HepG2 (cell line): ENCODE measurements around the gene DNAJC7. TPM values are rescaled to one million over a fixed set of nuclear protein-coding genes. Genes with fewer than 3 reads are reported as not detected.
A peak's percentile ranks its signal among the peaks of the same experiment; 100 is the strongest.

Source experiments
- CC2D1A ChIP-seq: sonication (generic); formaldehyde crosslinking; IDR thresholded peaks from 2 replicates; pipeline ENCODE4 v1.8.1; 2023; ENCODE audit warnings: mild to moderate bottlenecking, missing genetic modification reagents
- CREM ChIP-seq, 2 experiments: sonication (generic) in 1 of 2; formaldehyde crosslinking in 1 of 2; IDR thresholded peaks; 2 replicates each; pipeline versions ENCODE4 v1.4.0 to v1.6.1; 2016 to 2020; ENCODE audit warnings: antibody characterized with exemption in 1 of 2, mild to moderate bottlenecking in 1 of 2, missing genetic modification reagents in 1 of 2
- KAT7 ChIP-seq: IDR thresholded peaks from 2 replicates; pipeline ENCODE4 v1.6.1; 2018; ENCODE audit warnings: borderline replicate concordance, missing compliant biosample characterization
- MLLT10 ChIP-seq: sonication (generic); formaldehyde crosslinking; IDR thresholded peaks from 2 replicates; pipeline ENCODE4 v1.4.0; 2020; ENCODE audit warnings: missing genetic modification reagents
- MTF2 ChIP-seq: sonication (generic); formaldehyde crosslinking; IDR thresholded peaks from 2 replicates; pipeline ENCODE4 v1.5.0; 2020; ENCODE audit warnings: missing genetic modification reagents, borderline replicate concordance
- YEATS4 ChIP-seq: sonication (generic); formaldehyde crosslinking; IDR thresholded peaks from 2 replicates; pipeline ENCODE4 v1.4.0; 2020; ENCODE audit warnings: missing genetic modification reagents, borderline replicate concordance
- ZBTB20 ChIP-seq: sonication (generic); formaldehyde crosslinking; IDR thresholded peaks from 2 replicates; pipeline ENCODE4 v1.8.1; 2023; ENCODE audit warnings: missing genetic modification reagents, low read depth, mild to moderate bottlenecking, borderline replicate concordance
- ZBTB21 ChIP-seq: sonication (generic); formaldehyde crosslinking; IDR thresholded peaks from 2 replicates; pipeline ENCODE4 v1.4.0; 2020; ENCODE audit warnings: missing genetic modification reagents
- ZFYVE20 ChIP-seq: sonication (generic); formaldehyde crosslinking; IDR thresholded peaks from 2 replicates; pipeline ENCODE4 v1.8.0; 2023; ENCODE audit warnings: low read depth, mild to moderate bottlenecking, moderate library complexity, missing genetic modification reagents, borderline replicate concordance
- ZNF354B ChIP-seq: sonication (generic); formaldehyde crosslinking; IDR thresholded peaks from 2 replicates; pipeline ENCODE4 v1.8.0; 2022; ENCODE audit warnings: mild to moderate bottlenecking, missing genetic modification reagents
- ZNF501 ChIP-seq: sonication (generic); formaldehyde crosslinking; IDR thresholded peaks from 2 replicates; pipeline ENCODE4 v1.5.1; 2020; ENCODE audit warnings: mild to moderate bottlenecking, moderate library complexity, missing genetic modification reagents
- polyA plus RNA-seq, 8 experiments: library from polyadenylated mRNA; depleted of rRNA in 3 of 8; stranded (reverse) in 7 of 8; unstranded in 1 of 8; fragments of >200 nt; fragmentation: Illumina TruSeq in 4 of 8; extraction: Trizol in 4 of 8; gene quantifications; 2 replicates each; pipeline versions ENCODE4 v1.2.1 to v1.2.3, GENCODE V29; 2011 to 2016; ENCODE audit warnings: low read depth in 4 of 8, missing spikeins in 1 of 8, mixed read lengths in 1 of 8; ENCODE audit not compliant: insufficient read depth in 1 of 8
- total RNA-seq, 5 experiments: library from RNA; depleted of rRNA; stranded (reverse); fragments of >200 nt; fragmentation: Illumina TruSeq; extraction: Trizol; gene quantifications; 2 replicates each; pipeline ENCODE4 v1.2.3, GENCODE V29; 2016; ENCODE audit warnings: low read depth in 1 of 5
- TF ChIP-seq, protein P1 (sequence below): sonication (generic); formaldehyde crosslinking; IDR thresholded peaks from 2 replicates; pipeline ENCODE4 v1.9.0; 2021; ENCODE audit warnings: mild to moderate bottlenecking, missing genetic modification reagents
- TF ChIP-seq, protein P2 (sequence below): sonication (generic); formaldehyde crosslinking; IDR thresholded peaks from 2 replicates; pipeline ENCODE4 v1.5.0; 2020; ENCODE audit warnings: missing genetic modification reagents, mild to moderate bottlenecking, borderline replicate concordance
- TF ChIP-seq, protein P3 (sequence below): sonication (generic); formaldehyde crosslinking; IDR thresholded peaks from 2 replicates; pipeline ENCODE4 v1.5.0; 2020; ENCODE audit warnings: missing genetic modification reagents
- TF ChIP-seq, protein P4 (sequence below), 2 experiments: sonication (generic) in 1 of 2; formaldehyde crosslinking in 1 of 2; IDR thresholded peaks; 2 replicates each; pipeline versions ENCODE4 v1.4.0 to v1.6.1; 2016 to 2020; ENCODE audit warnings: borderline replicate concordance in 1 of 2, low read depth in 1 of 2, mild to moderate bottlenecking in 1 of 2, missing genetic modification reagents in 1 of 2

Gene DNAJC7
- total and polyA plus RNA-seq, 2 of the 13 experiments (the other 11 are each of a cell fraction or from before 2014, with no cell fraction given) = 47.7 to 132 TPM

DNA sequence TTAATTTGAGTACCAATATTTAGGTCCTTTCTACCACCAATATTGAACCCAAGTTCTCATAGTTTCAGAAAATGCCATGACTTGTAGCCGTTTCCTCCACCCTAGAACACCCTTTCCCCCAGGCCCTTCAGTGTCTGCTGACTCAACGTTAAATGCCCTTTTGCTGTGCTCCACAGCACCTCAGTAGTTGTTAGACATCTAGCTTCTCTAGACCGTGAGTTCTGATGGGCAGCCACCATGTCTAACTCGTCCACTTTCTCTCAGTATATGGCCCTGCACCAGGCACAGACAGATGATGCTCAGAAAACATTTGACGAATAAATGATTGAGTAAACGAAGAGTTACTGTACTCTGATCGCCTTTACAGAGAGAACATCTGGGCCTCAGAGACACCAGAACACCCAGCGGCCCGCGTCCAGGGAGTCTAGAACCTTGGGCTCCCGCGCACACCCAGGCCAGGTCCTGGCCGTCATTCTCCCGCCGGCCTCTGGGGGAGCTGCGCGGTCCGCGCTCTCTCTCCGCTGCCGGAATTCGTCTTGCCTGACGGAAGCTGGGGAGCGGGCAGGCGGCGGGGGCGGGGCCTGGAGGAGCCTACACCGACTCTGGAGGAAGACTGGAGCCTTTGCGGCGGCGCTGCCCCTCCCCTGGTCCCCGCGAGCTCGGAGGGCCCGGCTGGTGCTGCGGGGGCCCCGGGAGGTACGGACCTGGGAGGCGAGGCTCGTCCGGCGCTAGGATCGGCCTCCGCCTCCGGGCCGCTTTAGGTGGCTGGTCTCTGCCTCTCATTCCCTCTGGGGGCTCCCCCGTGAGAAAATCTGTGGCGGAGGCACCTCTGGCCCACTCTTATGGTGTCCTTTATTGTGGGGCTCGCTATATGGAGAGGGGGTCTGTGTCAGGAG lies 2.5 kb upstream of the DNAJC7 start, which contains the start of gene NKIRAS2 (continued):
- 0 out of 2 replicates have a peak, but pooled peaks have one; percentile 20 for TF ChIP-seq CC2D1A
- no peak for TF ChIP-seq MLLT10 (CRISPR knock-in tag)
- TF ChIP-seq ZFYVE20 (CRISPR knock-in tag) = no peak
- TF ChIP-seq, protein P1, sequence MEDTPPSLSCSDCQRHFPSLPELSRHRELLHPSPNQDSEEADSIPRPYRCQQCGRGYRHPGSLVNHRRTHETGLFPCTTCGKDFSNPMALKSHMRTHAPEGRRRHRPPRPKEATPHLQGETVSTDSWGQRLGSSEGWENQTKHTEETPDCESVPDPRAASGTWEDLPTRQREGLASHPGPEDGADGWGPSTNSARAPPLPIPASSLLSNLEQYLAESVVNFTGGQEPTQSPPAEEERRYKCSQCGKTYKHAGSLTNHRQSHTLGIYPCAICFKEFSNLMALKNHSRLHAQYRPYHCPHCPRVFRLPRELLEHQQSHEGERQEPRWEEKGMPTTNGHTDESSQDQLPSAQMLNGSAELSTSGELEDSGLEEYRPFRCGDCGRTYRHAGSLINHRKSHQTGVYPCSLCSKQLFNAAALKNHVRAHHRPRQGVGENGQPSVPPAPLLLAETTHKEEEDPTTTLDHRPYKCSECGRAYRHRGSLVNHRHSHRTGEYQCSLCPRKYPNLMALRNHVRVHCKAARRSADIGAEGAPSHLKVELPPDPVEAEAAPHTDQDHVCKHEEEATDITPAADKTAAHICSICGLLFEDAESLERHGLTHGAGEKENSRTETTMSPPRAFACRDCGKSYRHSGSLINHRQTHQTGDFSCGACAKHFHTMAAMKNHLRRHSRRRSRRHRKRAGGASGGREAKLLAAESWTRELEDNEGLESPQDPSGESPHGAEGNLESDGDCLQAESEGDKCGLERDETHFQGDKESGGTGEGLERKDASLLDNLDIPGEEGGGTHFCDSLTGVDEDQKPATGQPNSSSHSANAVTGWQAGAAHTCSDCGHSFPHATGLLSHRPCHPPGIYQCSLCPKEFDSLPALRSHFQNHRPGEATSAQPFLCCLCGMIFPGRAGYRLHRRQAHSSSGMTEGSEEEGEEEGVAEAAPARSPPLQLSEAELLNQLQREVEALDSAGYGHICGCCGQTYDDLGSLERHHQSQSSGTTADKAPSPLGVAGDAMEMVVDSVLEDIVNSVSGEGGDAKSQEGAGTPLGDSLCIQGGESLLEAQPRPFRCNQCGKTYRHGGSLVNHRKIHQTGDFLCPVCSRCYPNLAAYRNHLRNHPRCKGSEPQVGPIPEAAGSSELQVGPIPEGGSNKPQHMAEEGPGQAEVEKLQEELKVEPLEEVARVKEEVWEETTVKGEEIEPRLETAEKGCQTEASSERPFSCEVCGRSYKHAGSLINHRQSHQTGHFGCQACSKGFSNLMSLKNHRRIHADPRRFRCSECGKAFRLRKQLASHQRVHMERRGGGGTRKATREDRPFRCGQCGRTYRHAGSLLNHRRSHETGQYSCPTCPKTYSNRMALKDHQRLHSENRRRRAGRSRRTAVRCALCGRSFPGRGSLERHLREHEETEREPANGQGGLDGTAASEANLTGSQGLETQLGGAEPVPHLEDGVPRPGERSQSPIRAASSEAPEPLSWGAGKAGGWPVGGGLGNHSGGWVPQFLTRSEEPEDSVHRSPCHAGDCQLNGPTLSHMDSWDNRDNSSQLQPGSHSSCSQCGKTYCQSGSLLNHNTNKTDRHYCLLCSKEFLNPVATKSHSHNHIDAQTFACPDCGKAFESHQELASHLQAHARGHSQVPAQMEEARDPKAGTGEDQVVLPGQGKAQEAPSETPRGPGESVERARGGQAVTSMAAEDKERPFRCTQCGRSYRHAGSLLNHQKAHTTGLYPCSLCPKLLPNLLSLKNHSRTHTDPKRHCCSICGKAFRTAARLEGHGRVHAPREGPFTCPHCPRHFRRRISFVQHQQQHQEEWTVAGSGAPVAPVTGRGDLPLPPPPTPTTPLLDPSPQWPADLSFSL (CRISPR knock-in tag) = no peak
- TF ChIP-seq YEATS4 (CRISPR knock-in tag) = peak; percentile 90
- TF ChIP-seq, protein P2, sequence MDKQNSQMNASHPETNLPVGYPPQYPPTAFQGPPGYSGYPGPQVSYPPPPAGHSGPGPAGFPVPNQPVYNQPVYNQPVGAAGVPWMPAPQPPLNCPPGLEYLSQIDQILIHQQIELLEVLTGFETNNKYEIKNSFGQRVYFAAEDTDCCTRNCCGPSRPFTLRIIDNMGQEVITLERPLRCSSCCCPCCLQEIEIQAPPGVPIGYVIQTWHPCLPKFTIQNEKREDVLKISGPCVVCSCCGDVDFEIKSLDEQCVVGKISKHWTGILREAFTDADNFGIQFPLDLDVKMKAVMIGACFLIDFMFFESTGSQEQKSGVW (CRISPR knock-in tag) = no peak
- TF ChIP-seq, protein P3, sequence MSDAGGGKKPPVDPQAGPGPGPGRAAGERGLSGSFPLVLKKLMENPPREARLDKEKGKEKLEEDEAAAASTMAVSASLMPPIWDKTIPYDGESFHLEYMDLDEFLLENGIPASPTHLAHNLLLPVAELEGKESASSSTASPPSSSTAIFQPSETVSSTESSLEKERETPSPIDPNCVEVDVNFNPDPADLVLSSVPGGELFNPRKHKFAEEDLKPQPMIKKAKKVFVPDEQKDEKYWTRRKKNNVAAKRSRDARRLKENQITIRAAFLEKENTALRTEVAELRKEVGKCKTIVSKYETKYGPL (CRISPR knock-in tag) = no peak
- peak; percentile 90 for TF ChIP-seq ZBTB20 (CRISPR knock-in tag)
- no peak for TF ChIP-seq MTF2 (CRISPR knock-in tag)
- TF ChIP-seq ZNF354B = no peak
- no peak; the same call in 1 of the 2 replicates for TF ChIP-seq ZBTB21 (CRISPR knock-in tag)
- TF ChIP-seq, protein P4, sequence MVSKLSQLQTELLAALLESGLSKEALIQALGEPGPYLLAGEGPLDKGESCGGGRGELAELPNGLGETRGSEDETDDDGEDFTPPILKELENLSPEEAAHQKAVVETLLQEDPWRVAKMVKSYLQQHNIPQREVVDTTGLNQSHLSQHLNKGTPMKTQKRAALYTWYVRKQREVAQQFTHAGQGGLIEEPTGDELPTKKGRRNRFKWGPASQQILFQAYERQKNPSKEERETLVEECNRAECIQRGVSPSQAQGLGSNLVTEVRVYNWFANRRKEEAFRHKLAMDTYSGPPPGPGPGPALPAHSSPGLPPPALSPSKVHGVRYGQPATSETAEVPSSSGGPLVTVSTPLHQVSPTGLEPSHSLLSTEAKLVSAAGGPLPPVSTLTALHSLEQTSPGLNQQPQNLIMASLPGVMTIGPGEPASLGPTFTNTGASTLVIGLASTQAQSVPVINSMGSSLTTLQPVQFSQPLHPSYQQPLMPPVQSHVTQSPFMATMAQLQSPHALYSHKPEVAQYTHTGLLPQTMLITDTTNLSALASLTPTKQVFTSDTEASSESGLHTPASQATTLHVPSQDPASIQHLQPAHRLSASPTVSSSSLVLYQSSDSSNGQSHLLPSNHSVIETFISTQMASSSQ (IDR thresholded peaks at IDR 0.05; ENCODE audit: low read depth) = no peak
- TF ChIP-seq, protein P4 (CRISPR knock-in tag; IDR thresholded peaks at IDR 0.05; ENCODE audit: borderline replicate concordance) = peak; percentile 73; the same call in 1 of the 2 replicates
- peak; percentile 71 for TF ChIP-seq CREM (IDR thresholded peaks at IDR 0.05)
- TF ChIP-seq CREM (CRISPR knock-in tag; IDR thresholded peaks at IDR 0.05) = no peak
- TF ChIP-seq ZNF501 (CRISPR knock-in tag) = peak; percentile 95; the same call in 1 of the 2 replicates
- peak; percentile 70 for TF ChIP-seq KAT7 (CRISPR knock-in tag)
